Measurements from ENCODE around the gene CCDC167.

DNA sequence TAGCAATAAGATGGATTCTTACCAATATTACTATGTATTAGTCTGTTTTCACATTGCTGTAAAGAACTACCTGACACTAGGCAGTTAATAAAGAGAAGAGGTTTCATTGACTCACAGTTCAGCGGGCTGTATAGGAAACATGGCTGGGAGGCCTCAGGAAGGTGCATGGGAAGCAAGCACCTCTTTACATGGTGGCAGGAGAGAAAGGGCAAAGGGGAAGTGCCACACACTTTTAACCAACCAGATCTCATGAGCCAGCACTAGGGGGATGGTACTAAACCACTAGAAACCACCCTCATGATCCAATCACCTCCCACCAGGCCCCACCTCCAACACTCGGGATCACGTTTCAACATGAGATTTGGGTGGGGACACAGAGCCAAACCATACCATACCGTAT is 40.7 kb upstream of the CCDC167 start:
- TF ChIP-seq, protein P1, sequence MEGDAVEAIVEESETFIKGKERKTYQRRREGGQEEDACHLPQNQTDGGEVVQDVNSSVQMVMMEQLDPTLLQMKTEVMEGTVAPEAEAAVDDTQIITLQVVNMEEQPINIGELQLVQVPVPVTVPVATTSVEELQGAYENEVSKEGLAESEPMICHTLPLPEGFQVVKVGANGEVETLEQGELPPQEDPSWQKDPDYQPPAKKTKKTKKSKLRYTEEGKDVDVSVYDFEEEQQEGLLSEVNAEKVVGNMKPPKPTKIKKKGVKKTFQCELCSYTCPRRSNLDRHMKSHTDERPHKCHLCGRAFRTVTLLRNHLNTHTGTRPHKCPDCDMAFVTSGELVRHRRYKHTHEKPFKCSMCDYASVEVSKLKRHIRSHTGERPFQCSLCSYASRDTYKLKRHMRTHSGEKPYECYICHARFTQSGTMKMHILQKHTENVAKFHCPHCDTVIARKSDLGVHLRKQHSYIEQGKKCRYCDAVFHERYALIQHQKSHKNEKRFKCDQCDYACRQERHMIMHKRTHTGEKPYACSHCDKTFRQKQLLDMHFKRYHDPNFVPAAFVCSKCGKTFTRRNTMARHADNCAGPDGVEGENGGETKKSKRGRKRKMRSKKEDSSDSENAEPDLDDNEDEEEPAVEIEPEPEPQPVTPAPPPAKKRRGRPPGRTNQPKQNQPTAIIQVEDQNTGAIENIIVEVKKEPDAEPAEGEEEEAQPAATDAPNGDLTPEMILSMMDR (IDR thresholded peaks at IDR 0.05; ENCODE audit: low read depth, low read length) = no peak
- TF ChIP-seq, protein P2, sequence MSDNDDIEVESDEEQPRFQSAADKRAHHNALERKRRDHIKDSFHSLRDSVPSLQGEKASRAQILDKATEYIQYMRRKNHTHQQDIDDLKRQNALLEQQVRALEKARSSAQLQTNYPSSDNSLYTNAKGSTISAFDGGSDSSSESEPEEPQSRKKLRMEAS (IDR thresholded peaks at IDR 0.05; ENCODE audit: low read depth, low read length) = no peak

Data from NB4 (cell line).